CD4-positive, alpha-beta T cell treated with Interleukin-4 for 4 hours (primary cell): Measurements from ENCODE around the gene CAMK4.
A peak's percentile ranks its signal among the peaks of the same experiment; 100 is the strongest.
"Not testable (repeated sequence)": the region's sequence is repeated elsewhere in the genome, so short reads cannot be mapped to it uniquely, and the experiment has no call there.

Experiments used
- DNase-seq: peaks from one replicate; pipeline ENCODE4 v3.0.0-alpha.2; 2020

Gene CAMK4

DNA sequence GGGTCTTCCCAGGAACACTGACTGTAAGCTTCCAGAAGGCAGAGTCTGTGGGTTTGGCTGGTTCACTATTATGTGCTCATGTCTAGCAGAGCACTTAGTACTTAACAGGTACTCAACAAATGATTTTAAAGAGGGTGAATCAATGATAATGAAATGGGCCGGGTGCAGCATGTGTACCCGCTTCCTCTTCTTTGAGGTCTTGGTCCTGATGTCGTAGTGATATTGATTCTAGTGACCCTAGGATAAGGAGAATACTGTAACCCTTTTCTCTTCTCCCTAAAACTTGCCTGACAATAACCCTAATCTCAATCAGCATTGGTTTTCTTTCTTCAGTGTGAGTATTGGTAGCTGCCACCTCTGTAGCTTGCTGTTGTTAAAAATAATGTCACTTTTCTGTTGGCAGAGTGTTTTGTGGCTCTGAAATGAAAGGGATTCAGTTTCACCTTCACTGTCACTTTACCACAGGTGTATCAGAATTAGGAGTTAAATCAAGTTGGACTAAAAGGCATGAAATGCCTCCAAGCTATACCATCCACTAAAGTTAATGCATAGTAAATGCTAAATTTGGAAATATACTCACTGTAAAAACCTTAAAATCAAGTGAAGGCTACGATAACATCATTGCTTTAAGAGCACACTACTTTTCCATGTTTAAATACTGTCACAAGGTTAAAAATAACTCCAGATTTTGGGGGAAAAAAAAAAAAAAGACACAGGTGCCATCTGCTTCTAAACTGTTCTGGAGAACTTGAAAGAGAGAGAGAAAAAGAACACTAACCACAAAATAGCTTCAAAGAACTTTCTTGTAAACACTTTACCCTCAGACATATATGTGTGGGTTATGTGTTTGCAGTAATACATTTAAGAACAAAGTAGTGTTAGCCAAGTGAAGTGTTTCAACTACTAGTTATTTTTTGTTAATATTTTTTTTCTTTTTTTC, 6.0 kb downstream of the CAMK4 start:
- peak; percentile 78 for DNase-seq

DNA sequence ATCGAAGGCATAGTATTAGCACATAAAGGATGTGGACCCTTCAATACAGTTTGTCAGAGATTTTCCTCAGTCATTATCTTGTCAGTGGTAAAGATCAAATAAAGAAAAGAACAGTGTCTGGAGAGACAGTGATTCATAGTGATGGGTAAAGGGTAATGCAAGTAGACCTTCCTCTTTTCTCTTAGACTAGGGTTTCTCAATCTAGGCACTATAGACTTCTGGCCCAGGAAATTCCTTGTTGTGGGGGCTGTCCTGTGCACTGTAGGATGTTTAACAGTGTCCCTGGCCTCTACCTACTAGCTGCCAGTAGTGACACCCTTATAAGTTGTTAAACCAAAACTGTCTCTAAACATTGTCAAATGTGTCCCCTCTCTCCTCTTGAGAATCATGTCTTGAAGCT, 6.9 kb downstream of the CAMK4 start:
- DNase-seq, result peak; percentile 56

DNA sequence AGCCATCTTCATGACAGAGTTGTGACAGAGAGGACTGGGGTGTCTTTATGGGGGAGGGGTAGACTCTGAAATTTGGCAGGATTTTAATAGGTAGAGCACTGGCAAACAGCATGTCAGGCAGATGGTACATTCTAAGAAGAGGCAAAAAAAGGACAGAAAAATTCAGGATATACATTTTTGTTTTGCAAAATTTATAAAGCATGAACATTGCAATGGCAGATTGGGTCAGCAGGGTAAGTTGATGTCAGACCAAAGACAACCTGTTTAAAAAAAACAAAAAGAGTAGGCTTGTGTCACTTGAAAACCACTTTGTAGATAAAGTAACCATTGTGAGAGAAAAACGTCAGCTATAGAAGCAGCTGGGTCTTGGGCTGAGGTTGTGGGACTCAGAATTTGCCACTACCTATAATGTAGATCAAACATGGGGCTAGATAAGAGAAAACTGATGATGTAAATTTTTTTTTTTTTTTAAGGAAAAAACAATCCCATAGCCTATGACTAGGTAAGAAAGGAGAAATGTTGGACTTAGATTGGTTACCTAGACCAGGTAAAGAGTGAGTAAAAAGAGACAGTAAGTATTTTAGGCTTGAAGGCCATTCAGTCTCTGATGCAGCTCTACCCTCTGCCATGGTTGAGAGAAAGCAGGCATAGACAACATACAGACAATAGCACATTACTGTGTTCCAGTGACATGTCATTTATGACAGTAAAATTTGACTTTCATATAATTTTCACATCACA, 8.3 kb downstream of the CAMK4 start:
- peak; percentile 47 for DNase-seq

DNA sequence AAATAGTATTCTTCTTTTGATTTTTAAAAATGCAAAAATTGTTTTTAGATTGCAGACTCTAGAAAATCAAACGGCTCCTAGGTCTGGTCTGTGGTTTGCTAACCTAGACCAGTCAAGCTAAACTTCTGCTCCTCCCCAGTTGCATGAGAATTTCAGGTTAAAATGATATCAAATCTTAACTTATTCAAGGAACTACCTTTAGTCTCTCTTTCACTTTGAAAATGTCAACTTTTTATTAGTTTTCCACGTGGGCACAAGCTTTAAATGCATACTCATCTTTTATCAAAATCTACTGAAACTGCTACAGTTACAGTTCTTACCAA, 8.8 kb downstream of the CAMK4 start:
- peak; percentile 48 for DNase-seq

DNA sequence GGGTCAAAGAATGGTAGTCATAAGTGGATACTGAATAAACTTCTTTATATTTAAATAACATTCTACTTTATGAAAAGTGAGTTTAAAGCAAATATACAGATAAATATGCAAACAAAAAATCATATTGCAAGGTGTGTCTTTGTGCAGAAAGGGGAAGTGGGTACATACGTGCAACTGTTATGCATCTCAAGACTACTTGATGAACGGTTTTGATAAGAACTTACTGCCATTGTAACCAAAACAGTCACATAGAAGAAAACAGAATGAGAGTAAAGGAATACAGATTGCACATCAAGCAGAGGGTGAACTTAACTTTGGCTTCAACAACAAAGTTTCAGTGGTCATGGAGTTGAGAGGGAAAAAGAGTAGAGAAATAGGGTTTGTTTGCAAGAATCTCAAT, 9.9 kb downstream of the CAMK4 start:
- peak; percentile 52 for DNase-seq

DNA sequence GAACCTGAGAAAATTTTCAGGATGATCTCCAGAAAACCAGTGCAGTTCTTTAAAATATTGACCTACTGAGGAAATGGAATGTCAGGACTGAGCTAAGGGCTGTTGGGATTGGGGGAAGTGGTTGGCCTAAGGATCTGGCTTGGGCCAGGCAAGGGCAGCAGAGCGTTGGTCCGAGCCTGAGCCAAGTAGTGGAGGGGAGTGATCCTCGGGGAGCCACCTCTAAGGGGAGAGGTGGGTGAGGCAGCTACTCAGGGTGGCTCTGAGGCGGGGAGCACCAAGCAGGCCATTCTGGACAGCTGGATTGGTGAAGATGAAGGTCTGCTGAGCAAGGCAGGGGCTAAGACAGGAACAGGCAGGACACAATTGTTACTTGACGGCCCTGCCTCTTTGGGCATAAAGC, 11.5 kb downstream of the CAMK4 start:
- no peak for DNase-seq

DNA sequence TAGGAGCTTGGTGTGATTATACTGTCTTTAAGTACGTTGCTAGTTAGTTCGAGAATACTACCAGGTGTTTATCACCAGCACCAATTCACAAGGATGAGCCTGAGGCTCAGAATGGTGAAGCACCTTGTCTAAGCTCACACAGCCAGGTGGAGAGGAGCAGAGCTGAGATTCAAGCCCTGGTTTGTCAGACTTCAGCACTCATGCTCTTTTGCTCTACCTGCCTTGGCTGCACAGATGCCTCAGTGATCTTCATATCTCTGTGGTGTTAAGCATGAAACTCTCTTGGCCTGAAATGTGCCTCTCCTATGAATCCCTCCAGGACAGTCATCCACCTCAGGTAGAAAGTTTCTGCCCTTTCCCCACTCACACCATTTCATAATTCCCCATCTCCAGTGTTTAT, 12.2 kb downstream of the CAMK4 start:
- no peak for DNase-seq

DNA sequence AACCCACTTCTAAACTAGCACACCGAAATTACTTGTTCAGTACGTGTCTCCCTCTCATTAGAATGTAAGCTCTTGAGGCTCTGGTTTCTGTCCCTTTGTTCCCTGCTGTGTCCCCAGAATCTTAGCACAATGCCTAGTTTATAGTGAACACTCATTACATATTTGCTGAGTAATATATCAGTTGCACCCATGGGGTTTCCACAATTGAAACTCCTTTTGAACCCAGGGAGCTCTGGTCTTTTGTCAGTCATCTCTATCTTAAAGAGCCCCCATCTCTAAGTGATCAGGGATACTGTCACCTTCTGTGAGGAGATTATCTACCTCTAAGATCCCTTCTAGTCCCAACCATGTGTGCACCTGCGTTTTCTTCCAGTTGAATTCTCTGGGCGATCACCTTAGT, 12.8 kb downstream of the CAMK4 start:
- peak; percentile 39 for DNase-seq

DNA sequence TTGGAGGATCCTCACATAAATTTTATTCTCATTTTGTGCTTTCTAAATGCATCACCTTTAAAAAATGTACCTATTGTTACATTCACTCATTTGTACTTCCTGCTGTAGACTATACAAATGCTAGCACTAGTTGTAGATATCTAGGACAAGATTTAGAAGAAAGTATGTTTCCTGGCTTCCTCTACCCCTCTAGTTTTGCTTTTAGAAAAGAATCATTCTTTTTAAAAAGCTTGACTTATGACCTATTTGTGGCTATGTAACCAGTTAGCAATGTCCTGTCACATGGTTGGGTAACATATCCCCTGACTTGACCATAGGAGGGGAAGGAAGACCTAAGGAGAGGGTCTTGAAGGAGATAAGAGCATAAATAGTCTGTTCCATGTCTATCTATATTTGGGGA, 13.3 kb downstream of the CAMK4 start:
- no peak for DNase-seq

DNA sequence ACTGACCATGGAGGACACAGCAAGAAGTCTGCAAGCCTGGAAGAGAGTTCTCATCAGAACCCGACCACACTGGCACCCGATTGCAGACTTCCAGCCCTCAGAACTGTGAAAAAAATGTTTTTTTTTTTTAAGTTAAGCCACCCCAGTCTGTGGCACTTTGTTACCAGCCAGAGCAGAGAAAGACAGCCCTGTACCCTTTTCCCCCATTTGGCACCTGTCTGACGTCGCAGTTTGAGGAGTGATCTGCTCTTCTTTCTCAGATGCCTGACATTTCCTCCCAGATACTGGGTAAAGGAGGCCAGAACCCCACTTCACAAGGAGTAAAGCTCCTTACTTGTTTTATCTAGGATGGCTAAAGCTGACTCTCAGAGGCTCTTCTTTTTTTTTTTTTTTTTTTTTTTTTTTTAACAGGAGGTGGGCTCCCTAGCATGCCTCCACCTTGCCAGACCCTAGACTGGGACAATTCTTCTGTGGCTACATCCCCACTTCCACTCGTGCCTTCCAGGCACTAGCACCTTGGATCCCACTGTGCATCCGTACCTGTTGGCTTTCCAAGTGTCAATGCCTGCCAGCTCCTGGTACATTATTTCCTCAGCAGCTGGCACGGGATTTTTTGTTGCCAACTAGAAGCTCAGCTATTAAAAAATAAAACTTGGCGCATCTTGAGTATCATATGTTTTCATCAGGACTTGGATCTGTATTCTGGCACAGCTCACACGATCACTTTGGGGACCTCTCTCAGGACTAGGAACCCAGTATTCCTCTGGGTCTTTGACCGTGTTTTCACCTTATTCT, 14.4 kb downstream of the CAMK4 start:
- DNase-seq, result no peak

DNA sequence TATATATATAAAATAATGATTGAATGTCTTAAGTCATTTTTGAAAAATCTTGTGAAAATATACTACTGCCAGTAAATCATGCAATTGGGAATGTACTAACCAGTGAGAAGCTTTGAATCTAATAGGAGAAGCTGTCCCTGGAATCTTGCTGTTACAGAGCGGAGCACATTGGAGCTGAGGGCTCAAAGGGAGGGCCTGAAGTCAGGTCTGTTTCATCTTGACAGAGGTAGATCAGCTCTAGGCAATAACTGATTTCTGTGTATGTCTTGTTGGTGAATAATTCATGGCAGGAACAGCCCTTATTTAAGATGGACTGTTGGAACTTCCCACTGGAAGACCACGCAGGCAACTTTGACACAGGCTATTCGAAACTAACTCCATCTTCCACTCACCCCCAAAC, 17.5 kb downstream of the CAMK4 start:
- DNase-seq, result no peak

DNA sequence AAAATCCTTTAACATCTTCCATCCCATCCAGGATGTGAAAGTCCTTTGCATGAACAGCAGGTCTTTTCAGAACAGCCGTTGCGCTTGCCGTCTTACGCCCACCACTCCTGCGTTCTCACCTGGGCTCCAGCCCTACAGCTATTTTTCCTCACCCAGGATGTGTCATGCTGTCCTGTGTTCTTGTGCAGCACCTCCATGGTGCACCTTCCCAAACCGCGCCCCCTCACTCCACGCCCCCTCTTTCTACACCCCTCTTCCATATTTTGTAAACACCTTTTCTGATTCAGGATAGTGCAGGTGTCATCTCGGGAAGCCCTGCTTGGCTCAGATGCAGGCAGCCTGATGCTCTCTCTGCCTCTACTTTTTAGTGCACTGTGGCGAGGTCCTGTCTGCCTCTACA, 18.4 kb downstream of the CAMK4 start:
- DNase-seq, result no peak

DNA sequence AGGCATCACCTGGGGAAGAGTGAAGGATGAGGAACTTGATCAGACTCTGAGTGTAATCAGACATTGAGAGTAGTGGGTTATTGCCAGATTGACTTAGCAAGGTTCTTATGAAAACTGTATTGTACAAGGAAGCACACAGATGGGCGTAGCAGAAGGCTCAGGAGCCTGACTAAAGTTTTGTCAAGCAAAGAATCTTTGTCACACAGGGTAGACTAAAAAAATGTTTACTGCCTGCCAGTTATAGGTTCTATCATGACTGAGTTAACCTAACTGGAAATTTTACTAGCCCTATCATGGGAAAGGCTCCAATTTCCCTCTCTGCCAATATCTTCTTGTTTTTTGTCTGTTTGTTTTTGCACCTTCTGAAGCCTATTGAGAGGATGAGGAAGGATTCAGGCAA, 19.1 kb downstream of the CAMK4 start:
- DNase-seq, result no peak

DNA sequence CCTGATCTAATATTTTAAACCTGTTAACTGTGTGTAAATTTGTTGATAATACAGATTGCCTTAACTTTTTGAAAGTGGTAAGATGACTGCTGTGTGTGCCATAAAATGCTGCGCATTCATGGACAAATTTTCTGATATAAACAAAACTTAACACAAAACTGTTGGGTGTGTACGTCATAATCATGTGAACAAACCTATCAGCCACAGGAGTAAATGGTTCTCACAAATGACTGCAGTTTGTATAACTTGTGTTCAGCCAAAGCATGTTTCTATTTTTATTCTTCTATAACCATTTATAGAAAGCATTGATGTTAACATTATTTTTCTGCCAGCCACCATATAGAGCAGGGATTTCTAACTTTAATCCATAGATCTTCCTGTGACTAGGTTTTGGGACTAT, 21.5 kb downstream of the CAMK4 start:
- no peak for DNase-seq

DNA sequence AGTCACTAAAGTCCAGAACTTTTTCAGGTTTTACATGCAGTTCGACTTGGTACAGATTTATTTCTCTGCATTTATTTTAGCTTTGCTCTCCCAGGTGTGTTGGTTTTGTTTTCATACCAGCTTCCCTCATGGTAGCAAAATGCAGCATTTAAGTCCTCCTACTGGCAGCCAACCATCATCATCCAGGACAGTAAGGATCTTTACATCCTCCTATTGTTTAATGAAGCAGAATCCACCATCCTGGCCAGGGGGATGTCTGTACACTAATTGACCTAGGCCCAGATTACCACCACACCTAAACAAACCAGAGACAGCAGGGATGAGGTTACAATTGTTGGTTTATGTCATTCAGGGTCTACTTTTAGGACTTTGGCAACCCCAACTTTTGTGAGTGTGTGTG, 22.3 kb downstream of the CAMK4 start:
- no peak for DNase-seq

DNA sequence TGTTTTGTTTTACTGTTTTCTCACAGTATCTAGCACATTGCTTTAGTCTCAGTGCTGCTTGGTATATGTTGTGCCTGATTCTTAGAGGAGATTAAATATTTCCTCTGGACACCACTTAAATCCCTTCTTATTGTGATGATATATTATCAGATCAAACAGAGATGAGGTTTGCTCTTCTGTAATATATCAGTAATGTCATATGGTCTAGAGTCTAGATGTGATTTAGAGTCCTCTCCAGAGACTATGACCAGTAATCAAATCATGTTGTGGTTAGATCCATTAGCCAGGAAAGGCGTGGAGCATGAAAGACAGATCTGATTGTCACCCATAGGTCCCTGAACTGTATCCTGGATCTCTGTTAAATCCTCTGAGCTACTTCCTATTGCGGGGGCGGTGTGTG, 24.4 kb downstream of the CAMK4 start:
- no peak for DNase-seq

DNA sequence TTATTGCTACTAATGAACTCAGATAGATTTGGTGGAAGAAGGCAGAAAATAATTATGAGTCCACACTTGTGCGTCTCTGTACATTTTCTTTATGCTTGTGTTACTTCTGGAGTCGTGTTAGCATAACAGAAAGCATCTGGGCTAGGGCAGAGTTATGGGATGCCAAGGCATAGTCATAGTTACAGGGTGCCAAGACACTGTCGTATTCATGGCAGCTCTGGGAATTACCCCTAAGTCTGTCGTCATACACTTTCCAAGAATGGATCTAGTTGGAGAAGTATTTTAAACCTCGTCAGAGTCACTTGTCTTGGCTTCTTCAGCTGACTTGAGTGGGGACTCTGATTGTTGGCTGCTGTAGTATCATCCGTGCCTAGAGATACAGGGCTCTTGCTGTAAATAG, 27.7 kb downstream of the CAMK4 start:
- DNase-seq, result no peak

DNA sequence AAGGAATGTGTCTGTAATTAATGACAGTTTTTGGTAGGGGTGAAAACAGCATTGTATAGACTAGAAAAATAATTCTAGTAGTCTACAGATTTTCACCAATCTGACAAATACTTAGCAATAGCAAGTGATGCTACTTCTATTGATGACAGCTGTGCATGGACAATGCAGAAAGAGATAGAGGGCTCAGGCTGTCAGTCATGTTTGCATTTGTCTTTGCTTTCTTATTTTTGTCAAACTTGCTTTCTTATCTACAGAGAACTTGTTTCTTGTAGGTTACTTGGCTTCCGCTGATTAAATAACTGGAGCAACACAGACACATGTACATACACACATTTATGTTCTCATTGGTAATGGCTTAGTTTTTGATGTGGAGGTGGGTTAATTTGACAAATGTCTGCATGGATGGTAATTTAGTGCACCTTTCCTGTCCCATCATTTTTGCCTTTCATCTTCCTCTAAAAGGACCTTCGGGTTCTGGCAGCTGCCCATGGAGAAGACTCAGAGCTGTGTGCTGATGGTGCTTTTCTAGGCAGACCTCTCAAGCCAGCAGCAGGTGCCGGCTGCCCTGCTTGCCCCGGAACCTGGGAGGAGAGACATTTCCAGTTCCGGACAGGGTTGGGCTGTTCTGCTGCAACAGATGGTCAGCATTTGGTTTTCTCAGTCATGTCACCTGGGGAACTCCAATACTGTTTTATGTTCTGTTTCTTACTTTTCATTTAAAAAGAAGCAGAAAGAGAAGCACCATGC, 28.8 kb downstream of the CAMK4 start:
- DNase-seq, result no peak

DNA sequence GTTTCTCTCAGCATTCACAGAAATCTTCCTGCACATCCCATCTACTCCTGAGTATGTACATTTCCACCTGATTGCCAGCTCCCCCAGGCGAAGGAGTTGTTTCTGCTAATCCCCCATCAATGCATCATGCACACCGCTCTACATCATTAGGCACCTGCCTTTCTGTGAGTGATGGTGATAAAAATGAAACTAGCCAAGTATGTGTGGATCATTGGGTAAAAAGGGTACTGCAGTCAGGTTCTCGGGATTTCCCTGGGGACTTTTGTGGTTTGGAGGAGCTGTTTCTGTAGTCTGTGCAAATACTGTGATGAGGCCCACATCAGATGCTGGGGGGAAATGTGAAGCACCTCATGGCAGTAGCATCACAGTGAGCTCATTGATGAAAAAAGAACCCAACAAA, 30.4 kb downstream of the CAMK4 start:
- peak; percentile 86 for DNase-seq

DNA sequence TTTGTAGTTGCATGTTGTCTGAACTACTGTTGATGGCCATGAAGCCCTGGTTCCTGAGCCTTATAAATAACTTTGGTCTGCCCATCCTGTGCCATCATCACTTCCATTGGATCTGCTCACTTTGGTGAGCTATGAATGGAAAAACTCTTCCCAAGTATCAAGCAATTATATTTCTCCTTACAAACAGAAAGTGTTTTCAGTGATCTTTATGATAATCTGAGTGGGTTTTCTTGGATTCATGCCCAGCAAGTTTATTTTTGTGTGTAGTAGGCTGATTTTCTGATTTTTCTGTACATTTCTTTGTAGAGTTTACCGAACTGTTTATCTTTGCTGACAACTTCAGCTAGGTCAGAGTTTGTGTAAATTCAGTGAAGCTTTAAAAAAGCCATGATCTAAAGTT, 31.0 kb downstream of the CAMK4 start:
- no peak for DNase-seq

DNA sequence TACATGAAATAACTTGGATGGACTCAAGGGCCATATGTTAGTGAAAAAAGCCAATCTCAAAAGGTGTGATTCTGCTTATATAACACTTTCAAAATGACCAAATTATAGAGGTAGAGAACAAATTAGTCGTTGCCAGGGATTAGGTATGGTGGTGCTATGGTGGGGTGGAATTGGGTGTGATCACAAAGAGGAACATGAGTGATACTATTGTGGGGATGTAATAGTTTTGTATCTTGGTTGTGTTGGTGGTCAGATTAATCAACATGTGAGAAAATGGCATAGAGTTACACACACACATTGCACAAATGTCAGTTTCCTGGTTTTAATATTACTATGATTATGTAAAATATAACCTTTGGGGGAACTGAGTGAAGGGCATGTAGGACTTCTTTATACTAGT, 31.9 kb downstream of the CAMK4 start:
- DNase-seq, result no peak

DNA sequence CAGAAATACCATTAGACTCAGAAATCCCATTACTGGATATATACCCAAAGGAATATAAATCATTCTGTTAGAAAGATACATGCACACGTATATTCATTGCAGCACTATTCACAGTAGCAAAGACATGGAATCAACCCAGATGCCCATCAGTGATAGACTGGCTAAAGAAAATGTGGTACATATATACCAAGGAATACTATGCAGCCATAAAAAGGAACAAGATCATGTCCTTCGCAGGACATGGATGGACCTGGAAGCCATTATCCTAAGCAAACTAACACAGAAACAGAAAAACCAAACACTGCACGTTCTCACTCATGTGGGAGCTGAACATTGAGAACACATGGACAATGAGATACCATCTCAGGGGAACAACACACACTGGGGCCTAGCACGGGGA, 33.4 kb downstream of the CAMK4 start:
- DNase-seq, result not testable (repeated sequence)

DNA sequence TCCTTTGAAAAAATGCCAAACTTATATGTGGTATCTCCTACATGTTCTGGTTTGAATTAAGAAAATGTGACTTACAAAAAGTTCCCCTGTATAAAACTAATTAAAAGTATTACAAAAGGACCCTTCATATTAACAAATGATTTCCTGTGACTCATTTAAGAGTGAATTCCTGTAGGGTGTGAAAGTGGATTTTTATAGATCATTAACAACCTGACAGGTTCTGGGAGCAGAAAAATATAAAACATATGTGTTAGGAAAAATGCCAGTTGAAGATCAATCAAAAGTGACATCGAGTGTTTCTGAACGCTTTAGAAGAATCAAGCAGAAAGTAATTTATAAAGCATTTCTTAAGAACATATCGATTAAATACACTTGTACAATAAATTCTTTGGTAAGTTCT, 35.5 kb downstream of the CAMK4 start:
- DNase-seq, result no peak
